Activated CD8-positive, alpha-beta memory T cell treated with anti-CD3 and anti-CD28 coated beads, Interleukin-2, amount 50 U/mL, for 48 hours (primary cell): ENCODE results near the gene OSBPL10.

Experiments
- DNase-seq: peaks from one replicate; pipeline ENCODE4 v3.0.0-alpha.2; 2020

OSBPL10 gene

GRCh38 chr3:31645256-31645655, 335.8 kb downstream of the OSBPL10 start:
- DNase-seq, result no peak

DNA sequence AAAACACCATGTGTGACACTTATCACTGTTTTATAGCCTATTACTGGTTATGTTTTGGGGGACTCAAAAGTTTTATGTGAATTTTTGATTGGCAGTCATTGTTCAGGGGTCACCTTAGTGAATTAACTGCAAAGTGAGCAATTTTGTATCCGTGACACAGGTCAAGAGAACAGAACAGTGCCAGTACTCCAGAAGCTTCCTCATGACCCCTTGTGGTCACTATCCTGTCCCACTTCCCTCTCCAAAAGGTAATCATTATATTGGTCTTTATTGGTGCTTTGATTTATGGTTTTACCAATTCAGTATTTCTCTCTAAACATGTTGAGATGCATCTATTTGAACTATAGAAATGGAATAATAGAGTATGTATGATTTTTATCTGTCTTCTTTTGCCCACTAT, 341.2 kb downstream of the OSBPL10 start:
- no peak for DNase-seq

GRCh38 chr3:31636694-31637442, 344.2 kb downstream of the OSBPL10 start:
- no peak for DNase-seq

- no peak for DNase-seq
Measured at GRCh38 chr3:31636049-31636448, 345.0 kb downstream of the OSBPL10 start.

DNA sequence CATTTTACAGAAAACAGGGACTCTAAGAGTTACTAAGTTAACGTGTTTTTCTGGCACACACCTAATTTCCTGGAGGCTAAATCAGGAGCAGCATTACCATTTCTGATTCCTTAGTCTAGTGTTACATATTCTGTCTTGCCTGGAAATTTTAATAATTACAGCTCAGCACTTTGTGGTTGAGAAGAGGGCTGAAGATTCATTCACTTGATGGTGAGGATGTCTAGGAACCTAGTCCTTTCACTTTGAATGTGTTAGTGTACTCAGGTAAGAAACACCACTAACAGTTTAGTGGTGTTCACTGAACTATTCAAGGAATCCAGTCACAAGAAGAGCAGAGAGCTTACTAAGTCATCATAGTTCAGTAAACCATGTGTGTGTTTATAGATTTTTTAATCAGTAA, 345.5 kb downstream of the OSBPL10 start:
- no peak for DNase-seq

DNA sequence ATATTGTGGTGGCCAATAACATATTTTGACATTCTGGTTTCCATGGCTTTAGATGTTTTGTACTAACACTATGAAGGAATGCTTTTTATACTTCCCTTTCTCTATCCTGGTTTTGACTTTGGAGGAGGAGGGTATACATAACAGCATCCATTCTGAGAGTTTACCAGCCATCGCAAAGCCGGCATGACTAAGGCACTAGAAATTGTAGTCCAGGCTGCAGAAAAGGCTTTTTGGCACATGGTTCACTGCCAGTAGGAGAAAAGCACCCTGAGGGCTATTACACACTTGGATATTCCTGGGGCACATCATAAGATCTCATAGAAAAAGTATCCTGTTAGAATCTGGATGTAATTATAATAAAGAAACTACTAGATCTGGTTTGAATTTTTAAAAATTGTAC, 346.6 kb downstream of the OSBPL10 start:
- DNase-seq, result no peak

DNA sequence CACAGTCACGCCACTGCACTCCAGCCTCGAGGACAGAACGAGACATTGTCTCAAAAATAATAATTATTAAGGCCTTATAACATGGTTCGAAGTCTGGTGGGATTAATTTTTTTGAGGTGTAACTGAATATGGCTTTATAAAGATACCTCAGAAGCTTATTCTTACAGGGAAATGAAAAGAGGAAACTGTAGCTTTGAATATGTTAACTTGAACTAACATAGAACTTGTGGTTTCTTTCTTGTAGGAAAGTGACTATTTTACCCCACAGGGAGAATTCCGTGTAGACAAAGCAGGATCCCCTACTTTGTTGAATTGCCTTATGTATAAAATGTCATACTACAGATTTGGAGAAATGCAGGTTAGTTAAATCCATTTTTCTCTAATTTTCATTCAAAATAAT, 352.0 kb downstream of the OSBPL10 start:
- no peak for DNase-seq

- DNase-seq, result no peak
Measured at GRCh38 chr3:31625358-31625757, 355.7 kb downstream of the OSBPL10 start.

GRCh38 chr3:31624083-31624709, 356.9 kb downstream of the OSBPL10 start:
- DNase-seq, result no peak

DNA sequence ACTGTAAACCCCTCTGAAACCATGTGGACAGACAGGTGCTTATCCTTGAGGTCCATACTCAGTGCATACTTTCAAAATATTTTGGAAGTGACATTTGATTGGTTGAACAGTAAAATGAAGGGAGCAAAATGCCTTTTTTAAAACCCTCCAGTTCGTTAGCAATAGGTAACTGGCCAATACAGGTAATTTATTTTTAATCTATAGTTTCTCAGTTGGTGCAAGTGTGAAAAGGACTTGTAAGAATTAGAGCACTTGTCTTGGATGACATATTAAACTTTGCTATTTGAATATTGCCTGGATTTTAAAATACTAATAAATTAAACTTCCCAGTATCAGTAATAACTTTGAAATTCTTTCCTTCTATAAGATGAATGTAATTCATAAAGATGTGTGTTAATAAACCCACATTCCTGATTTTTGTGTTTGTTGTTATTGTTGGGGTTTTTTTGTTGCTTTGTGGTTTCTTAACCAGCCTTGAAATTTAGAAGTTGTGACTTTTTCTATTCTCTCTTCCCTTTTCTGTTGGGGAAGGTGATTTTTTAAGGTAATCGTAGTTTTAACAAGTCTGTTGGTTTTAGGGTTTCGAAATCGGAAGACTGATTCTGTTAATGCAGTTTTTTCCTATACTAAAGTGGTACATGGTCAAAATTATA, 358.3 kb downstream of the OSBPL10 start:
- no peak for DNase-seq

DNA sequence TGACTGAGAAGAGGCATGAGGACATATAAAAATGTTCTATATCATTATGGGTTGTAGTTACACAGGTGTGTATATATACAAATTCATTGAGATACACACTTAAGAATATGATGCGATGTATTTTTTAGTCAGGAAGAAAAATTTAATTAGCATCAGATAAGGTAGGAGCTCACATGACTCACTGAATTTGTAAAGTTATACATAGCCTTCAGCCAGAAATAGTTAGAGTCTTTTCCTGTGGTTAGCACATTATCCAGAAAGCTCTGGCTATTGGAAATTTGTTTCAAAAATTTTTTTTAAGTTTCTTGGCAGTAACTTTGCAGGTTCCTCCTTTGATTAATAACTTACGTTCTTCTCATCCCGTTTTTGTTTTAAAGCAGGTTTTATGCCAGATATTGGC, 359.7 kb downstream of the OSBPL10 start:
- no peak for DNase-seq

- DNase-seq, result no peak
Measured at GRCh38 chr3:31620656-31621055, 360.4 kb downstream of the OSBPL10 start.

- no peak for DNase-seq
Measured at GRCh38 chr3:31616711-31617110, 364.4 kb downstream of the OSBPL10 start.

GRCh38 chr3:31615071-31615875, 365.8 kb downstream of the OSBPL10 start:
- no peak for DNase-seq

GRCh38 chr3:31614162-31614921, 366.7 kb downstream of the OSBPL10 start:
- no peak for DNase-seq

DNA sequence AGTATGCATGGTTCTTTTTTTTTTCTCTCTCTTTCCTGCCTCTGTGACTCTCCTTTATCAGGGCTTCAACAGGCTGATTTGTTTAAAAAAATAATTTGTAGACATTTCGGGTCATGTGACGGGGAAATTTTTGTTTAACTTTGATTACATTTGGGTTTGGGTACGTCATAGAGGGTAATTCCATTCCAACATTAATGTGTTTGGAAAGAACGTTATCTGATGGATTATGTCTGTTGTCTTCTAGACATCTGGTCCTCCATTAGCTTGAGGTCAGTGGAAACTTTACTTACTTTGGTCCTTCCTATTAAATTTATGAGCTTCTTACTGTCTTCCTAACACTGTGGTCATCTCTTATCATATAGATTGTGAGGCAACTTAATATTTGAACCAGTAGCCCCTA, 367.4 kb downstream of the OSBPL10 start:
- DNase-seq, result no peak

DNA sequence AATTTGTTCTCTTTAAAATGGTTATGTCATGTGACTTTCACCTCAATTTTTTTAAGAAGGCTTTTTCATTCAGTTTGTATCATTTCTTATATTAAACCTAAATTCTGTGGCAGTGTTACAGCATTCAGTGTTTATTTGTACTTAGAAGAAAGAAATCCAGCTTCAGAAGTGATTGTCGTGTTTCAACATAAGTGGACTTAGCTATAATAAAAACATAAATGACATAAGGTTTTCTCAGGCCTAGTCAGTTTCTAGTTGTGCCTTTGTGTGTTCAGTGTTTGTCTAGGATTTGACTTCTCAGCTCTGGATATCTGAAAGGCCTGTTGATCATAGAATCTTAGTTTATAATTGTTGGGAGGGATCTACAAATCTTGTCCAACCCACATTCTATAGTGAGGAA, 367.9 kb downstream of the OSBPL10 start:
- DNase-seq, result no peak
